Cardiac fibroblast (primary cell): ENCODE data around the gene SOX10.

Experiments
- DNase-seq, 2 donors: peaks; one replicate each; pipeline versions ENCODE4 v3.0.0 to v3.0.0-alpha.2; 2010; ENCODE audit warnings: low read depth in 2 of 2
- H3K4me3 ChIP-seq, 2 donors: replicated peaks in 1 of 2; 1 replicate in 1 of 2; 2 replicates in 1 of 2; pipeline ENCODE4 v1.5.1; 2011; ENCODE audit warnings: low read depth in 2 of 2, low read length in 2 of 2, mild to moderate bottlenecking in 2 of 2, moderate library complexity in 1 of 2
- CTCF ChIP-seq: IDR thresholded peaks from one replicate; pipeline ENCODE4 v1.5.1; 2011; ENCODE audit warnings: low read depth, mild to moderate bottlenecking, low read length, inconsistent platforms

The SOX10 gene

GRCh38 chr22:37932401-37932800 lies 52.0 kb downstream of the SOX10 start:
- no peak overlapping the region for H3K4me3 ChIP-seq
- no peak for DNase-seq
- no peak for TF ChIP-seq CTCF

- no peak for TF ChIP-seq CTCF
- H3K4me3 ChIP-seq: no peak overlapping the region
- no peak for DNase-seq
These were observed 52.4 kb downstream of the SOX10 start for GRCh38 chr22:37931893-37932389.

GRCh38 chr22:37930952-37931440 lies 53.4 kb downstream of the SOX10 start:
- DNase-seq: no peak
- no peak for TF ChIP-seq CTCF
- no peak overlapping the region for H3K4me3 ChIP-seq

GRCh38 chr22:37930270-37930951 lies 53.9 kb downstream of the SOX10 start:
- peak; percentile 58 for TF ChIP-seq CTCF
- DNase-seq: peak; percentile 38 to 49
- no peak overlapping the region for H3K4me3 ChIP-seq

GRCh38 chr22:37929390-37929789 lies 55.0 kb downstream of the SOX10 start:
- TF ChIP-seq CTCF: no peak
- H3K4me3 ChIP-seq: no peak overlapping the region
- no peak for DNase-seq

- no peak for TF ChIP-seq CTCF
- H3K4me3 ChIP-seq: no peak overlapping the region
- DNase-seq: no peak
These were observed 56.8 kb downstream of the SOX10 start for GRCh38 chr22:37927637-37927936.
